NCI-H526 treated with DMSO at 0.1 percent for 48 hours (cell line): ENCODE data around the gene SYCP2L.
"Not testable (repeated sequence)": the region's sequence is repeated elsewhere in the genome, so short reads cannot be mapped to it uniquely, and the experiment has no call there.

Experiments used
- DNase-seq: peaks from one replicate; lab custom pipeline; 2025; lab: John Stamatoyannopoulos, UW

Gene SYCP2L

DNA sequence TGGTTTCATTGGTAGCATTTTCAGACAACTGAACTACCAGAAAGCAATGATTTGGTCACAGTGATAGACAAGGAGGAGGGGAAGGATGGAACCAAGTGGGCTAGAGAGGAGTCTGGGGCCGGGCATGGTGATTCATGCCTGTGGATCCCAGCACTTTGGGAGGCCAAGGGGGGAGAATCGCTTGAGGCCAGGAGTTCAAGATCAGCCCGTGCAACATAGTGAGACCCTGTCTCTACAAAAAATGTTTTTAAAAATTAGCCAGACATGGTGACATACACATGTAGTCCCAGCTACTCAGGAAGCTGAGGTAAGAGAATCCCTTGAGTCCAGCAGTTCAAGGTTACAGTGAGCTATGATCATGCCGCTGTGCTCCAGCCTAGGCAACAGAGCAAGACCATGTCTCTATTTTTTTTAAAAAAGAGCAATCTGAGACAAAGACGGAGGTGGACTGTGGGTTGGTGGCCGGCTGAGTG, 70.6 kb downstream of the SYCP2L start:
- DNase-seq: no peak

DNA sequence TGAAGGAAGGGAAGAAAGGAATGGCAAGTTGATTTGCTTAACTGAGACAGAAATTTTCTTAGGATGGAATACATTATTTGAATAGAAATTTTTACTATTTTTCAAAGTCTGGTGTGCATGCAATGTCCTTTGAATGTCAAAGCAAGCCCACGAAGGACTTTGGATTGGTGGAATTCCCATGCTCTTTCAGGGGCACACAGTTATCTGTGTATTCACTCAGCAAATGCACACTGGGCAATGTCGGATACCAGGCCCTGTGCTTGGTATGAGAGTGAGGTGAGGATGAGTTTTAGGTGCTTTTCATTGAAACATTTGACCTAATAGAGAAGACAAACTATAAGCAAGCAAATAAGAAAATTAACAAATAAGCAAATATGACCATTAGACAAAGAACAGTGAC, 73.3 kb downstream of the SYCP2L start:
- DNase-seq: no peak

DNA sequence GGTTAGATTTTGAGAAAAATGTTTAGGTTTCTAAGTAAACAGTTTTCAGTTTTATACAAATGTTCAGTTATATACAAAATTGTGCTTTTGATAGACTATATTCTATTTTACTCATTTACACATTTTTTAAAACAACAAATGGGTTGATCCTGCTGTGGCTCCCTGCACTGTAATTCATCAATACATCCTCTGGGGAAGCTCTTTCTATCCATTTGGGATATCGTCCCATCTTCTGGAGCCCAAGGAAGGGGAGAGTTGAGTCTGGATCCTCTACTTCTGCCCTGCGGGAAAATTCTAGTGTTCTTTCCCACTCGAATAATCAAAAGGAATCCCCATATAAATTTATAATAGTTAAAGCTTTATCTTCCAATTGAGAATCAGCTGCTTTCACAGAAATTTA, 75.0 kb downstream of the SYCP2L start:
- DNase-seq: no peak

DNA sequence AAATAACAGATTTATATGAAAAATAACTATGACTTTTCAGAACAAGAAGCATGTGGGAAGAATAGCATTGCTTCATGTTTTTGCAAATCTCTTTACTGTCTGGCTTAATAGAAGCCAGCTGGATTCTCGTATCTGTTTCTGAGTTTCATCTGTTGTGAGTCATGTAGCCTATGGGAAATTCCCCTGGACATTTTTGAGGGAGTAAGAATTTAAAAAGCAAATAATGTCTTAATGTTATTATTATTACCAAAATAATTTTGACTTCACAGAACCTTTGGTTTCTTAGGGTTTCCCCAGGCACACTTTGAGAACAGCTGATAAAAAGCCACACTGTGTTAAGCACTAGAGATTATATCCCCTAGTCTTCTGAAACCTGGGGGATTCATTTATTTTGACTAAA, 75.8 kb downstream of the SYCP2L start:
- no peak for DNase-seq

DNA sequence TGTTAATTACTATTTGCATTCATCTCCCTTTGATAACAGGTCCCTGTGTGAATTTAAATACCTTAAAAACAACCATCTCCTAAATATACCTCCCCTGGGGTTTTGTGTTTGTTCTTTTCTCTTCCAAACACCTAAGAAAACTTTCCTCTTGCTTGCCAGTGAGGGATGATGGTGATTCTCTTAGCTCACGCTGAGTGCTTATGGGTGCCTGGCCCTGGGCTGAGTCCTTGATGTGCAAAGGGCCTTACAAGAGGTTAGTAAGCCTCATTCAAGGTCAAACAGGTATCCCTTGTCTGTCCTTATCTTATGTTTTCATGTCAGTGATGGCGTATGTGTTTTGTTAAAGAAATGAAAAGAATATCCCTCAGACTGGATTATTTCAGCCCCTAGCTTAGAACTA, 76.3 kb downstream of the SYCP2L start:
- no peak for DNase-seq

DNA sequence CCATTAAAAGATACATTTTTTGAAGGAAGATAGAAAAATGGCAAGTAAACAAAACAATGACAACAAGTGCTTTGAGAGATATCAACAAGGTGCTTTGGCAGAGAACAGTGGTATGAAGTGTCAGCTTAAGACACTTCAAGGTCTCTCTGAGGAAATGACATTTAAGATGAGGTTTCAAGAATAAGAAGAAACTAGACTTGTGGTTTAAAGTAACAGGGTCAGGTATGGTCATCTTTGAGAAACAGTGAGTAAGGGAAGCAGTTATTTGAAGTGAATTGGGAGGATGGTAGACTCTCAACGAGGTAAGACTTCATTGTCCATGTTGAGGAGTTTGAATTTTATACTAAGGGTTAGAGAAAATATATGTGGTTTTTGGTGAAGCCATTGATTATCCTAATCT, 77.8 kb downstream of the SYCP2L start:
- no peak for DNase-seq

DNA sequence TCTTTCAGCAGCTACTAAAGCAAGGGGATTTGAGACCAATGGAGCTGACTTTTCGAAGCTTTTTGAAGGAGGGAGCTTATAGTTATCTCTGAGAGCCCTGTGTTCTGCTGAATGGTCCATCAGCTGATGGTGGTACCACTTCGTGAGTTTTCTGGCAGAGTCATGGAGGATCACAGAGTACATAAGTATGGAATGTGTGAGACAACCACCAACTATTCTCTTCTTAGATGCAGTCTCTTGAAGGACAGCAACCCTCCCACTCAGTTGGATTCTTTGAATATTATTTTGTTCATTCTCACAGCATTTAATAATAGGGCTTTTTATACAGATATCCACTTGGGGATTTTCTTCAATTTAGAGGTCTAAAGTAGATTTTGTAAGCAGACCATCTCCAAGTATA, 81.9 kb downstream of the SYCP2L start:
- no peak for DNase-seq

DNA sequence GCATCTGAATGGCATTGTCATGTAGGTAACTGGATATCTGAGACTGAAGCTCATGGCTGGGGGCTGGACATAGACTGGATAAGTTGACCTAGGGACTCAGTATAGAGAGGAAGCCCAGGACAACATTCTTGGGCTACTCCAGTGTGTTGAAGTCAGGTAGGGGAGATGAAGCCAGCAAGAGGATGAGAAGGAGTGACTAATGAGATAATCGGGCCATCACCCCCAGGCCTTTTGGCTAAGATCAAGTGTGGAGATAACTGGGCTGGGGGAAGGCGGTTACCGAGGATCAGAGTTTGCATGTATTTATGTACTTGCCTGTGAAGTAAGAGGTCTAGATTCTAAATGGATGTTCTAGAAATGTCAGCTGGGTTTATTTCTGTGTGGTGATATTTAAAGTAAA, 83.9 kb downstream of the SYCP2L start:
- no peak for DNase-seq

DNA sequence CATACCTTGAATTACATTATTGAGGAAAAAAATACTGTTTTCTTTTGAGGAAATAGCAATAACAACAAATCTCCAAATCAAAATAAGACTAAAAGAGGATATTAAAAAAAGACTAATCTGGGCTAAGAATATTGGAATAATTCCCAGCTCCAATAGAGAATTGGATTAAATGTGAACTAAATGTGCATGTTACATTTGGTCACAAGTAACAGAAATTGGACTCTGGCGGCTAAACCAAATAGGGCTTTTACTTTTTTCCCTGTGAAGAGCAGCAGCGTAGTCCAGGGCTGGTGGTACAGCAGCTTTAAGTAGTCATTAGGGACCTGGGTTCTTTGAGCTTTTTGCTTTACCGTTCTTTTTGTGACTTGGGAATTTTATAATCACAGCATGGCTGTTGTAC, 85.3 kb downstream of the SYCP2L start:
- DNase-seq: no peak

DNA sequence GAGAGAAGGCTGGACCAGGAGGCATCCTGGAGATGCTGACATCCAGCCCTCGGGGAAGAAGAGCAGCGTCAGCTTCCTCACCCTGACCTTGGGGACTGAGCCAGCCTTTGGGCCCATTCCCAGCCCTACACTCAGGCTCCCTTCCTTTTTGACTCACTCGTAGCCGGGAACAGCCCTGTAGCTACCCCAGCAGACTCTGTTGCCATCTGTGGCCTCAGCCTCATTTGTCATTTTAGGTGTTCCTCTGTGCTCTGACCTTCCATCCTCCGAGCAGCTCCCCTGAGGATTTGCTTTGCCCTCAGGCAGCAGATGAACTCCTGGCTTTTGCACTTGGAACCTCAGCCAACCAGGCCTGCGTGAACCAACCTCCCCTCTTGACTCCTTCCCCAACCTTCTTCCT, 89.7 kb downstream of the SYCP2L start:
- DNase-seq: no peak

DNA sequence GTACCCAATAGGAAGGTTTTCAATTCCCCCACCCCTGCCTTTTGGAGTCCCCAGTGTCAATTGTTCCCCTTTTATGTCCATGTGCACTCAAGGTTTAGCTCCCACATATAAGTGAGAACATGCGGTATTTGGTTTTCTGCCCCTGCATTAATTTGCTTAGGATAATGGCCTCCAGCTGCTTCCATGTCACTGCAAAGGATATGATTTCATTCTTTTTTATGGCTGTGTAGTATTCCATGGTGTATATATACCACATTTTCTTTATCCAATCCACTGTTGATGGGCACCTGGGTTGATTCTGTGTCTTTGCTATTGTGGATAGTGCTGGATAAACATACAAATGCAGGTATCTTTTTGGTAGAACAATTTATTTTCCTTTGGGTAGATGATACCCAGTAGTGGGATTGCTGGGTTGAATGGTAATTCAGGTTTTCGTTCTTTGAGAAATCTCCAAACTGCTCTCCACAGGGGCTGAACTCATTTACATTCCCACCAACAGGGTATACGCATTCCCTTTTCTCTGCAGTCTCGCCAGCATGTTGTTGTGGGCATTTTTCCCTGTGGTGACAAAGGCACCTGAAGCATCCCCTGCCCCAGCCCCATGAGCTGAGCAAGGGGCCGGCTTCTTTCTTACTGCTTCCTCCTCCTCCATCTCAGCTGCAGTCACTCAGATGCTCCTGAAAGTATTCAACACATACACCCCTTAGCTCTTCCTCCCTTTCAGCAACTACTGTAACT, 90.5 kb downstream of the SYCP2L start:
- no peak for DNase-seq

DNA sequence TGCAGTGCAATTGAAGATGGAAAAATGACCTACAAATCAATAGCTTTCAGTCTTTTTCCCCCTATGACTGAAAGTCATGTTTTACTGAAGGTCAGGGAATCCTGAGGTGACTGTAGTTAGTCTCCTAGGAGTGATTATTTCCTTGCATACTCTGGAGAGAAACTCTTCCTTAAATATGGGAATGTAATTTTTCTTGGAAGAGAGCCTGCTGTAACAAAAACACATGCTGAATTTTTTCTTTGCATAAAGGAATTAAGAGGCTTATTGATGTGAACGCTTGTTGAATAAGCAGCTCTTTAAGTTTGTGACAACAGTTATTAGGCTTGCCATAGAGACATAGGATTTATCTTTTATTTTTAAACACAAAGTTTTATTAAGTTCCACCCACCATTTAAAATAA, 92.8 kb downstream of the SYCP2L start:
- DNase-seq: no peak

DNA sequence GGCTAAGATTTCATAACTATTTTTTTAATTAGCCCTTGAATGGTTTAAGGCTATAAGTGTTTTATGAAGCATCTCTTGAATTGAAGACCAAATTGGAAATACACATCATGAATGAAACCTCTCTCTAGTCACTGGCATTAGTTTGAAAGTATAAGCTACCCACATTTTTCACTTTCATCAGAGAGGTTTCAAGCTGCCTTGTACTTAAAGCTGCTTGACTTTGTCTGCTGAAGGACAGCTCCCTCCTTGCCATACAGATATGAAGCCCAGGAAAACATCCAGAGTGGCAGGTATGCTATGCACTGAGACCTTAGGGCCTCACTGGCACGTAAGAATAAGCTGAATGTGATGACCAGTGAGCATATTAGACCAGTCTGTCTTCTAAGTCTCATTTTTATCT, 94.6 kb downstream of the SYCP2L start:
- DNase-seq: no peak

DNA sequence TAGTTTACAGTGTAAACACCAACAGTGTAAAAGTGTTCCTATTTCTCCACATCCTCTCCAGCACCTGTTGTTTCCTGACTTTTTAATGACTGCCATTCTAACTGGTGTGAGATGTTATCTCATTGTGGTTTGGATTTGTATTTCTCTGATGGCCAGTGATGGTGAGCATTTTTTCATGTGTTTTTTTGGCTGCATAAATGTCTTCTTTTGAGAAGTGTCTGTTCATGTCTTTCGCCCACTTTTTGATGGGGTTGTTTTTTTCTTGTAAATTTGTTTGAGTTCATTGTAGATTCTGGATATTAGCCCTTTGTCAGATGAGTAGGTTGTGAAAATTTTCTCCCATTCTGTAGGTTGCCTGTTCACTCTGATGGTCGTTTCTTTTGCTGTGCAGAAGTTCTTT, 98.1 kb downstream of the SYCP2L start:
- DNase-seq: not testable (repeated sequence)

DNA sequence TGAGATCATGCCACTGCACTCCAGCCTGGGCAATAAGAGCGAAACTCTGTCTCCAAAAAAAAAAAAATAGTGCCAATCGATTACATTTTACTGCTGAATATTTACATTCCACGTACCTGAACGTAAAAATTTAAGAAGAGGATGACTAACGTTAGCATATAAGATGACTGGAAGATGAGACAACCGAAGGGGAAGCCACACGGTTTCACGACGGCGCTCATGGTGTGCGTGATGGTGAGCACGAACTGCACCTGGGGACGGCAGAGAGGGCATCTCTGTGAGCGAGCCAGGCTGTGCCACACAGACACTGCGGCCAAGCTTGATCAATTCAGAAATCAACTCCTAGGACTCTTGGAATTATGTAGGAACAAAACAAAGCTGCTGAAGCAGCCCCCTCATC, 102.7 kb downstream of the SYCP2L start:
- no peak for DNase-seq

DNA sequence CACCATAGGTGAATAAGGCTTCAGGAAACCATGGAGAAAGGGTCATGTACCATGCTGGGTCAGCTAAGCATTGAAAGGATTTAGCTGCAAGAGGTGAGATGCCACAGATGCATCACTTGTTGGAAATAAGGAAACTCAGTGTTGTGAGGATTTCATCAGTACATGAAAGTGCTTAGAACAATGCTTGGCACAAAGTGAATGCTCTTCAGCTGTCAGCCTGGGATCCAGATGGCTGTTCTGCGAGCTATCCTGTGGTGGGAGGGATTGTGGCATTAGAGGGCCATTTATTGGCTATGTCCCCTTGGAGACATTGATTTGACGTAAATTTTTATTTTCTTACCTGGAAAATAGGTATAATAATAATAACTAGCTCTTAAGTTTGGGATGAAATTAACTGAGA, 104.3 kb downstream of the SYCP2L start:
- no peak for DNase-seq

DNA sequence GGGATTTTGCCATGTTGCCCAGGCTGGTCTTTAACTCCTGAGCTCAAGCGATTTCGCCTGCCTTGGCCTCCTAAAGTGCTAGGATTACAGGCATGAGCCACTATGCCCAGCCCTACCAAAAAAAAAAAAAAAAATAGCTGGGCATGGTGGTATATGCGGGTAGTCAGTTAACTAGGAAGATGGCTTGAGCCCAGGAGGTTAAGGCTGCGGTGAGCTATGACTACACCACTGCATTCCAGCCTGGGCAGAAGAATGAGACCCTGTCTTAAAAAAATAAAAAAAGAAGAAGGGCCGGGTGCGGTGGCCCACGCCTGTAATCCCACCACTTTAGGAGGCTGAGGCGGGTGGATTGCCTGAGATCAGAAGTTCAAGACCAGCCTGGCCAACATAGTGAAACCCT, 107.0 kb downstream of the SYCP2L start:
- no peak for DNase-seq

DNA sequence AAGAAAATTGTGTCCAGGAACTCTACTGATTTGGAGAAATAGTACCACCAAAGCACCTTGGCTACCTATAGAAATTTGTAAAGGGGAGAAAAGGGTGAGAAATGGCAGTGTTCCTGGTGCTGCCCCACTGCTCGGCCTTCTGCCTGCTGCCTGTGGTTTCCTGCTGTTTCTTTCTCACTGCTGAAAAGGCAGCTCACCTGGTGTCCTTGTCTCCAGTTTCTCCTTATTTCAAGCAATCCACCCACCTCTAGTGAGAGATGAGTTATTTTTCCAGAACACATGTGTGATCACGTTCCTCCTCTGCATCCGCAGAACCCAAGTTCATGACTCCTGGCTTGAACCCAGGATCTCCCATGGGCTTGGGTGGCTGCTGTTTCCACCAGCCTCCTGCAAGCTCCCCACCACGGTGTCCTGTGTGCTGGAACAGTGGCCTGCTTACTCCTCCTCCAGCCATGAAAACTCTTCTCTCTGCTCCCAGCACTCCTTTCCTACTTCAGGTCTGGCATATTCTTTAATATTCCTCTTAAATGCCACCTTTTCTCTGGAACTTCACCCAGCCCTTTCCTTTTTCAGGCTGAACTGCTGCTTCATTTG, 108.4 kb downstream of the SYCP2L start:
- no peak for DNase-seq

DNA sequence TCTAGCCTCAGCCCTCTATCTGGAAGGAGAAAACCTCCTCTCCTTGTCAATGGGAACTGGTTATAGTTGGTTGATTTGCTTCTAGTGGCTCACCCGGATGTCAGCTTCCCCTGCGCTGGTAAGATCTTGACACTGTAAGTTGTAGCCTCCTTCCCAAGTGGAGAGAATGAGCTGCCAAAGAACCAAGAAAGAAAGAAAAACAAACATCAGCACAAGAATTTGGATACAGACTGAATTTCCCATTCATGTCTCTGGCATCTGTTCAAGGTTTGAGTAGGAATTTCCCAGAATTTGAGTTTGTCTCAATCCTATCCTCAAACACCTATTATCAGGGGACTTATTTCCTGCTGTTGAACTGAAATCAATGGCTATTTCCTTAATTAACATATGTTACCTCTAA, 113.1 kb downstream of the SYCP2L start:
- no peak for DNase-seq

DNA sequence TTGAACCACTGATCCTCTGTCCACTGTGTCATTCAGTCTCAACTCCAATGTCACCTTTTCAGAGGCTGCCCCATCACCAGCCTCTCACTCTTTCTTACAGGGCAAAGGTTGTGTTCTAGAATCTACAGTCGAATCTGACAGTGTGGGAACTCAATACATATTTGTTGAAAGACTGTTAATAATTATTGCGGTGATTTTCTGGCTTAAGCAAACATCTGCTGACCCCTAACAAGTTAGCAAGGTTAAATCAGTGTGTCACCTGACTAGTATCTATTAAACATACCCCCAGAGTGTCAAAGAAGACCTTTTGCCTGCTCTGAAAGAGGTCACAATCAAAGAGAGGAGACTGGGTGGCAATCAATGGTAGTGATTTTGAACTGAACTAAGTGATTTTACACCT, 115.3 kb downstream of the SYCP2L start:
- no peak for DNase-seq

DNA sequence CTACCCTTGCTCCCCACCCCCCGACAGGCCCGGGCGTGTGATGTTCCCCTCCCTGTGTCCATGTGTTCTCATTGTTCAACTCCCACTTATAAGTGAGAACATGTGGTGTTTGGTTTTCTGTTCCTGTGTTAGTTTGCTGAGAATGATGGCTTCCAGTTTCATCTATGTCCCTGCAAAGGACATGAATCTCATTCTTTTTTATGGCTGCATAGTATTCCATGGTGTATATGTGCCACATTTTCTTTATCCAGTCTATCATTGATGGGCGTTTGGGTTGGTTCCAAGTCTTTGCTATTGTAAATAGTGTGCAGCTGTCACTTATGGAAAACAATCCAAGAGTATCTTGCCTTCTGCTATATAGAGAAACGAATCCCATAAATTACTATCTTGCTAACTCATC, 116.4 kb downstream of the SYCP2L start:
- not testable (repeated sequence) for DNase-seq

DNA sequence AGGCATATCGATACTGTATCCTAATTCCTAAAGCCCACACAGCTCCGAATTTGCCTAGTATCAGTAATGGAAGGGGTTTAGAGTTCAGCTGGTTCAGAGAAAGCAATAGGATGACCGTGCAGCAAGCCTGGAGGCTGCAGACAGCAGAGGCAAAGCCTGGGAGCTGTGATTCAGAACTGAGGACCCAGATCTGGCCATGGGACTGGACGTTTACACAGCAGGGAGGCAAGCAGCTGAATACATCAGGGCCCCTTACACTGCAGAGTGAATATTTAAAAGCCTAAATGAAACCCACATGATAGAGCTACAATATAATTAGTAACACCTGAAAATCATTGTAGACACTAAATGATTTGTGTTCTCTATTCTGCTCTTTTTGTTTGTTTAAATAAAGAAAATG, 119.2 kb downstream of the SYCP2L start:
- no peak for DNase-seq

DNA sequence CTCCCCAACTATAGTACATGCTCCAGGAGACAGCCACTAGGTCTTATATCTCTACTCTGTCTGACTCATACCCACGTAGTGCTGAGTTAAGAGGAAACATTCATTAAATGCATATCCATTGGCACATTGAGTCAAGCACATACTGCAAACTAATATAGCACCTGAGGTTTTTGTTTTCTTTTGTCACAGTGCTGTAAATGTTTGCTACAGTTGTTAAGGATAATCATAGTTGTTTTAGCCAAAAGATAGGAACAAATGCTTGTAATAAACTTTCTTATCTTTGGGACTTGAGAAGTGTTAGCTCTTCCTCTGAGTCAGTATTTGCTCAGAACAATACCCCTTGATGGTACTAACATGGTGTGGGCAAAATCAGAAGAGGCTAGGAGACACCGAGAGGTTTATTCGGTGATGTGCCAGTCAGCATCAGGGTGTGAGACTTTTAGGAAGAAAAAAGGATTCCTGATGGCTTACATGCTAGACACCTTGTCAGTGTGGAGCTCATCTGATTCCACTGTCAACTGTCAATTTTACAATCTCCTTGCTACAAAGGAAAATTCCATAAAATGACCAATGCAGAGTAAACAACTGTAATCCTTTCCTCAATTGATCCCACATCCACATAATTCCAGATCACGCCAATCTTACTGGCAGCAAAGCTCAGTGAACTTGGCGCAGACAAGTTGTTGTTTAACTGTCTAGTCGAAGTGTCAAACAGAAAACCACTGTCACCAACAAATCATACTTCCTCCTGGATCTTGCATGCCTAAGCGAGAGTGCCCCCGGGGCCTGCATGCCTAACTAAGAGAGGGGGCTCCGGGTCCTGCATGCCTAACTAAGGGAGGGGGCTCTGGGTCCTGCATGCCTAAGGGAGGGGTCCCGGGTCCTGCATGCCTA, 121.1 kb downstream of the SYCP2L start:
- no peak for DNase-seq
